ENCODE results near the gene TEX26.

Gene TEX26

DNA sequence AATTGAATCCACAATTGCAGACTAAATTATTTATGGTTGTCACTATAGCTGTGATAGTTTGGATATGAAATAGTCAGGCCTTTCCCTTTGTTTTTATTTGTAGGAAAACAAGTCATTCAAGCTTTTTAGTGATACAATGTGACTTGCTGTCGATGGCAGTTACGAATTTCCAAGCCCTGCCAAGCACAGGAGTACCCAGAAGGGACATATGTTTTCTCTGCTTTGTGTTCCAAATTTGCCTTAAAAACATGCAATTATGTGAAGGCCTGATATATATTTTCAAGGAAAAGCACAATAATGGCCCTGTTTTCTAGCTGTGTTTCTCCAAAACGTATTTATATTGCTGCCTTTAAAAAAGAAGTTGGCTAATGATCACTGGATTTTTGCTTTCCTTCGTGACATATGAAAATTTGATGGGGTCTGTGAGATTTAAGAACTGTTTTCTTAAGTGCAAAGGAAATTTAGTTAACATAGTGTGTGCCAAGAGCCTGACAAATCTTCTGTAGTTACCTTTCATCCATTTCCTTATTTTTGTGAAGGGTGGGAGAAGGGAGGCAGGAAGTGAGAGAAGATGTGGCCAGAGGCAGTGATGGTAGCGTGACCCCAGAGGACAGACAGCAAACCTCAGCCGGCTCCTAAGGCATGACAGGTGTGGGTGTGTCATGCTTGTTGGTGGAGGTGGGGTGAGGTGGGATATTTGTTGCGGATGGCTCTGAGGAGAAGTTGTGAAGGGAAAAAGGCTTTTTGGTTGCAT, 79.6 kb downstream of the TEX26 start:
- no peak for DNase-seq (ENCODE audit: low spot score)

GRCh38 chr13:31012655-31013024, 80.2 kb downstream of the TEX26 start:
- DNase-seq (ENCODE audit: low spot score): no peak

DNA sequence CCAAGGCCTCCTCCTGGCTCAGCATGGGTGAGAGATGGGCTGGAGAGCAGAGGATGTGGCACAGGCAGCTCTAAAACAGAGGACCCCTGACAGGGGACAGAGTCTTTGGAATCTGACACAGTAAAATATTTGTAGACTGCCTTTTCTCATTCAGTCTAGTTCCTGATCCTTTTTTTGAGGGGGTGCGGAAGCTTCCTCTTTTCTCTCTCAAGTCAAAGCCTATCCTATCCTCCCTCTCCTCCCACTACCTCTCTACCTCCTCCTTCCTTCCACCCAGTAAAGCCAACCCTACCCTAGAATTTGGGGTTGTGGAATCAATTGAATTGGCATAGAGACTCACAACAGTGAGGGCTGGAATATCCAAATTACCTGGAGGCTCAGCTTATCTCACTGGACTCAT, 82.0 kb downstream of the TEX26 start:
- no peak for DNase-seq (ENCODE audit: low spot score)

DNA sequence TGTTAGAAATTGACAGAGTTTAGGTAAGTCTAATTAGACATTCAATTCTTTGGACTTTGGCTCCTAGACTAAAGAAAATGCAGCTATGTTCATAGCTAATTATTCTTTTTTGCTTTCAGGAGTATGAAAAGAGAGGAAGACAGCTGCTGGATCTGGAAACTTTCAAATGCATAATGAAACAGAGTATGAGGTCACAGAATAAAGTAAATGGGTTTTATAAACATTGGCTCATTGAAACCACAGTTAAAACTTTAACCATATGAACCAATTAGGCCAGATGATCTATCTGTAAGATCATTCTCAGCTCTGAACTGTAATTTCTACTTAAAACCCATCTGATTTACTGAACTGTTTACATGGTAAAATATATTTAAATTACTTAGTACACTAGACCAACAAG, 82.7 kb downstream of the TEX26 start:
- DNase-seq (ENCODE audit: low spot score): no peak

- no peak for DNase-seq (ENCODE audit: low spot score)
Measured at GRCh38 chr13:31016342-31017325, 84.2 kb downstream of the TEX26 start.

DNA sequence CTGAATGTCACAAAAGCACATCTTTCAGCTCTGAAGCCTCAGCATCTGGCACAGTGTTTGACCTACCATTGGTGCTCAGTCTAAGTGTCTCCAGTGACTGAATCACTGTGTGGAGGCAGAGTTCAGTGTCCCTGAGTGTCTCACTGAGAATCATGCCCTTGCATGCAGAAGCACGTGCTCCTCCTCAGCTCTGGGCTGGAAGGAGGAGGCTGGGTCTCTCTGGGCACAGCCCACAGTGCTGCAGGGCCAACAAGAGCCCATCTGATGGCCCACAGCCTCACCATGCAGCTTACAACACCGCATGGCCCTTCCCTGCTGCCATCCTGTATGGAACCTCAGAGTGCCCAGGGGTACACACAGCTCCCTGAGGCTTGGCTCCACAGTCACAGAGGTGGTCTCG, 86.1 kb downstream of the TEX26 start:
- DNase-seq (ENCODE audit: low spot score): no peak

DNA sequence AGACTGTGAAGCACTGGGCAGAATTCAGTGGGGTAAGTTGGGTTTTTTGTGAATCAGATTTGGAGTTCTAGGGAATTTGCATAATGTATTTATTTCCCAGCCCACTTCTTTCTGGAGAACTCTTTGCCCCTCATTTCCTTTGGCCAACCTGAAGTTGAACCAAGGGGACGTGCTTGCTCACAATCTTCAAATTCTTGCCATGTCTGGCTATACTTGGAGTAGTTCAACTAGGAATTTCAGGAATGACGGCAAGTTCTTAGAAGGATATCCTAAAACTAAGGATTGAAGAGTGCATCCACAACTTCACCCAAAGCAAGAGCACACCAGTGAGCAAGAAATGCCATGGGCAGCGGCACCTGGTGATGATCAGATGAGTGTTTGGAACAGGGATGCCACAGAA, 88.5 kb downstream of the TEX26 start:
- DNase-seq (ENCODE audit: low spot score): no peak

GRCh38 chr13:31022288-31022895, 89.9 kb downstream of the TEX26 start:
- DNase-seq (ENCODE audit: low spot score): no peak

DNA sequence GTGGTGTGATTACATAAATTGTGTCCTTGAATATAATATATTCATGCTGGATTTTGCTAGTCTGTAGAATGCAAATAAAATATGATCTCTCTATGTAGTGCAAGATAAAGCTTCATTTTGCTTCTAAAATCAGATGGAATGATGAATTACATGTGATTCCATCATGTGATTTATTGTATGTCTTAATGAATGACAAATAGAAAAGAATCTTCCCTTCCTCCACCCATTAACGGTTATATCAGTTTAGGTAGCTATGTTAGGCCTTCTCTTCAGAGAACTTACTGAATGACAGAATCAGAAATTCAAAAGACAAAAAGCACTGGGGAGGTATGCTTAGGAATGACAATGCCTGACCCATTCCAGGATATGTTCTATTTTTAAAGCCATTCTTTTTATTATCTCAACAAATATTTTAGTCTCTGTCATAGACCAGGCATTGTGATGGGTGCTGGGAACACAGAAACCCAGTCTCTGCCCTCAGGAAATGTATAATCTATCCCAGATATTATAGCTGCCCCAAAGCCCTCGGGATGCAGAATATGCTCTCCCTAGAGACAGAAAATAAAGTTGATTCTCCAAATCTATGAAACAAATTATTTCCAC, 90.6 kb downstream of the TEX26 start:
- DNase-seq (ENCODE audit: low spot score): no peak

All from CD4-positive, alpha-beta T cell treated with Interleukin-6 at 100 ng/mL for 8 hours (primary cell).